ENCODE measurements around the gene C17orf78. TPM values are rescaled to one million over a fixed set of nuclear protein-coding genes. Genes with fewer than 3 reads are reported as not detected.

C17orf78 gene
- total RNA-seq, 1 experiment from 2014 or later = not detected

DNA sequence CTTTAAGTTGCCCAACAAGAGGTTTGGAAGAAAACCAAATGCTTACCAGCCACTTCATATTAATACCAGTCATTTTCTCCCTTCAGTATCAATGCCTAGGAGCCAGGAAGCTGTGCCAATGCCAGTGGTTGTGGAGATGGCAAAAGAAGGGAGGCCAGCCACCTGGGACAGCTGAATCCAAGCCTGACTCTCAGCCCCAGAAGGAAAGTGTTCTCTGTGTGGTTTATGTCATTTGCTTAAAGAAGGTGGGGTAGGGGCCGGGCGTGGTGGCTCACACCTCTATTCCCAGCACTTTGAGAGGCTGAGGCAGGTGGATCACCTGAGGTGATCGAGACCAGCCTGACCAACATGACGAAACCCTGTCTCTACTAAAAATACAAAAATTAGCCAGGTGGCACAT lies 13.4 kb downstream of the C17orf78 start:
- Histone ChIP-seq H3K36me3 (ENCODE audit: control insufficient read depth in 1 of 2, insufficient read depth in 2 of 2, low read length in 2 of 2) (no peaks in the 10 kb centered on the region), H4K20me1 (ENCODE audit: insufficient read depth) (no peaks in the 10 kb centered on the region), H3K4me2 (ENCODE audit: low read length) (no peak overlapping the region), H3K27ac (ENCODE audit: low read depth, low read length) (no peak overlapping the region), H3K9me3 (ENCODE audit: control insufficient read depth in 1 of 2, insufficient read depth in 1 of 2, low read depth in 1 of 2, low read length in 2 of 2) (no peaks in the 10 kb centered on the region), H2AFZ (ENCODE audit: low read depth, low read length, poor library complexity, severe bottlenecking) (no peak overlapping the region), H3K4me3 (replicated peaks in 1 of 2; ENCODE audit: low read depth in 1 of 2, low read length in 2 of 2) (no peak overlapping the region), H3K4me1 (ENCODE audit: control insufficient read depth in 1 of 2, insufficient read depth in 2 of 2, low read length in 2 of 2) (peaks cover 0 to 10% of the 10 kb centered on the region in 2 experiments; a peak in 2 of 4 replicates), H3K9me2 (ENCODE audit: insufficient read depth) (no peaks in the 10 kb centered on the region), H3K9ac (ENCODE audit: low read length) (no peak overlapping the region), H3K27me3 (ENCODE audit: insufficient read depth, low read length) (no peaks in the 10 kb centered on the region), H3K79me2 (ENCODE audit: insufficient read depth, low read length) (no peaks in the 10 kb centered on the region)
- ATAC-seq (no peak), DNase-seq (ENCODE audit: low read depth, low spot score) (no peak)
- ChIA-PET CTCF (interaction anchor here (2.4 kb wide), 1 partner anchor 16 kb away, joined by 10 read pairs; no protein-coding TSS in a partner anchor), POLR2A (interaction anchor here (1.5 kb wide), 1 partner anchor 16 kb away, joined by 3 read pairs; no protein-coding TSS in a partner anchor), RAD21 (ENCODE audit: low non-redundant PET in 1 of 2, low total read pairs in 2 of 2, uncharacterized antibody in 2 of 2, unreplicated experiment in 2 of 2) (no interaction called here)
- intact Hi-C loops (cut with micrococcal nuclease) = no loop called here
- BruUV-seq (replicated peaks) = no TSS peak
- TF ChIP-seq FOSL1 (IDR thresholded peaks at IDR 0.05; ENCODE audit: low read depth) (no peak), JUND (IDR thresholded peaks at IDR 0.05) (no peak), MAX (IDR thresholded peaks at IDR 0.05) (no peak), EZH2phosphoT487 (IDR thresholded peaks at IDR 0.05; ENCODE audit: borderline replicate concordance) (no peak), CBX3 (IDR thresholded peaks at IDR 0.05; ENCODE audit: low read depth) (no peak), RAD21 (IDR thresholded peaks at IDR 0.05; ENCODE audit: low read depth) (no peak)
- TF ChIP-seq, protein P1, sequence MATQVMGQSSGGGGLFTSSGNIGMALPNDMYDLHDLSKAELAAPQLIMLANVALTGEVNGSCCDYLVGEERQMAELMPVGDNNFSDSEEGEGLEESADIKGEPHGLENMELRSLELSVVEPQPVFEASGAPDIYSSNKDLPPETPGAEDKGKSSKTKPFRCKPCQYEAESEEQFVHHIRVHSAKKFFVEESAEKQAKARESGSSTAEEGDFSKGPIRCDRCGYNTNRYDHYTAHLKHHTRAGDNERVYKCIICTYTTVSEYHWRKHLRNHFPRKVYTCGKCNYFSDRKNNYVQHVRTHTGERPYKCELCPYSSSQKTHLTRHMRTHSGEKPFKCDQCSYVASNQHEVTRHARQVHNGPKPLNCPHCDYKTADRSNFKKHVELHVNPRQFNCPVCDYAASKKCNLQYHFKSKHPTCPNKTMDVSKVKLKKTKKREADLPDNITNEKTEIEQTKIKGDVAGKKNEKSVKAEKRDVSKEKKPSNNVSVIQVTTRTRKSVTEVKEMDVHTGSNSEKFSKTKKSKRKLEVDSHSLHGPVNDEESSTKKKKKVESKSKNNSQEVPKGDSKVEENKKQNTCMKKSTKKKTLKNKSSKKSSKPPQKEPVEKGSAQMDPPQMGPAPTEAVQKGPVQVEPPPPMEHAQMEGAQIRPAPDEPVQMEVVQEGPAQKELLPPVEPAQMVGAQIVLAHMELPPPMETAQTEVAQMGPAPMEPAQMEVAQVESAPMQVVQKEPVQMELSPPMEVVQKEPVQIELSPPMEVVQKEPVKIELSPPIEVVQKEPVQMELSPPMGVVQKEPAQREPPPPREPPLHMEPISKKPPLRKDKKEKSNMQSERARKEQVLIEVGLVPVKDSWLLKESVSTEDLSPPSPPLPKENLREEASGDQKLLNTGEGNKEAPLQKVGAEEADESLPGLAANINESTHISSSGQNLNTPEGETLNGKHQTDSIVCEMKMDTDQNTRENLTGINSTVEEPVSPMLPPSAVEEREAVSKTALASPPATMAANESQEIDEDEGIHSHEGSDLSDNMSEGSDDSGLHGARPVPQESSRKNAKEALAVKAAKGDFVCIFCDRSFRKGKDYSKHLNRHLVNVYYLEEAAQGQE (IDR thresholded peaks at IDR 0.05; ENCODE audit: low read depth) = no peak

Measured in HCT116 (cell line).